GM06990 (cell line): ENCODE results near the gene FAM83D.

ENCODE experiments used
- DNase-seq: peaks from one replicate; pipeline ENCODE4 v3.0.0-alpha.2; 2011; ENCODE audit not compliant: insufficient read length; ENCODE audit errors: extremely low read depth
- H3K27me3 ChIP-seq: replicated peaks from 2 replicates; pipeline ENCODE4 v1.6.0; 2011; ENCODE audit warnings: low read length; ENCODE audit not compliant: control insufficient read depth, insufficient read depth
- H3K36me3 ChIP-seq: 2 replicates; pipeline ENCODE4 v1.5.1; 2011; ENCODE audit warnings: low read length; ENCODE audit not compliant: control insufficient read depth, insufficient read depth
- H3K4me3 ChIP-seq: replicated peaks from 2 replicates; pipeline ENCODE4 v1.5.1; 2011; ENCODE audit warnings: low read depth, mild to moderate bottlenecking, control low read depth, low read length
- TF ChIP-seq, protein P1 (sequence below): IDR thresholded peaks from 2 replicates; pipeline ENCODE4 v1.5.1; 2011; ENCODE audit warnings: low read length, control low read depth, mild to moderate bottlenecking, inconsistent platforms; ENCODE audit not compliant: insufficient read depth, poor library complexity, severe bottlenecking

Gene FAM83D

DNA sequence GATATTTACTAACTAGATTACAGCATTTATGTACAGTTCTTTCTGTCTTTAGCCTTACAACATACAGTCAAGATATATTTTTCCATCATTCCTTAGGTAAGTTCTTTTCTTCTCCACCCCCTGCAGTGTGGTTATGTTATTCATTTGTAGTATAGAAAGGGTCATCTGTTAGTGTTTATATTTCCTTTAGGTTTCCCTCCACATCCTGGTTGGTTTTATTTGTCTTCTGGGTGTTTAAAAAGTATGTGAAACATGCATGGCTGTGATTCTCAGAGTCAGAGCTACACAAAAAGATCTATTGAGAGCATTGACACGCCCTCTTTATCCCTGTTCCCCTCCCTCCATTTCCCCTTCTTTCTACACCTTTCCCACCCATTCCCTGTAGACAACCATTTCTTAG lies 56.1 kb downstream of the FAM83D start:
- no peaks in the 10 kb centered on the region; the same call in 1 of the 2 replicates for H3K36me3 ChIP-seq
- TF ChIP-seq, protein P1, sequence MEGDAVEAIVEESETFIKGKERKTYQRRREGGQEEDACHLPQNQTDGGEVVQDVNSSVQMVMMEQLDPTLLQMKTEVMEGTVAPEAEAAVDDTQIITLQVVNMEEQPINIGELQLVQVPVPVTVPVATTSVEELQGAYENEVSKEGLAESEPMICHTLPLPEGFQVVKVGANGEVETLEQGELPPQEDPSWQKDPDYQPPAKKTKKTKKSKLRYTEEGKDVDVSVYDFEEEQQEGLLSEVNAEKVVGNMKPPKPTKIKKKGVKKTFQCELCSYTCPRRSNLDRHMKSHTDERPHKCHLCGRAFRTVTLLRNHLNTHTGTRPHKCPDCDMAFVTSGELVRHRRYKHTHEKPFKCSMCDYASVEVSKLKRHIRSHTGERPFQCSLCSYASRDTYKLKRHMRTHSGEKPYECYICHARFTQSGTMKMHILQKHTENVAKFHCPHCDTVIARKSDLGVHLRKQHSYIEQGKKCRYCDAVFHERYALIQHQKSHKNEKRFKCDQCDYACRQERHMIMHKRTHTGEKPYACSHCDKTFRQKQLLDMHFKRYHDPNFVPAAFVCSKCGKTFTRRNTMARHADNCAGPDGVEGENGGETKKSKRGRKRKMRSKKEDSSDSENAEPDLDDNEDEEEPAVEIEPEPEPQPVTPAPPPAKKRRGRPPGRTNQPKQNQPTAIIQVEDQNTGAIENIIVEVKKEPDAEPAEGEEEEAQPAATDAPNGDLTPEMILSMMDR, result no peak
- no peak overlapping the region for H3K4me3 ChIP-seq
- DNase-seq, result no peak
- H3K27me3 ChIP-seq, result no peaks in the 10 kb centered on the region

GRCh38 chr20:38985060-38985459 lies 58.8 kb downstream of the FAM83D start:
- H3K27me3 ChIP-seq, result no peaks in the 10 kb centered on the region
- peaks cover 2% of the 10 kb centered on the region for H3K36me3 ChIP-seq
- H3K4me3 ChIP-seq, result no peak overlapping the region
- DNase-seq, result no peak
- TF ChIP-seq, protein P1, result no peak

- H3K27me3 ChIP-seq, result no peaks in the 10 kb centered on the region
- TF ChIP-seq, protein P1, result no peak
- no peak overlapping the region for H3K4me3 ChIP-seq
- H3K36me3 ChIP-seq, result peaks cover 2% of the 10 kb centered on the region
- no peak for DNase-seq
Measured at GRCh38 chr20:38985603-38986170, 59.5 kb downstream of the FAM83D start.

- TF ChIP-seq, protein P1, result peak; percentile 4
- H3K27me3 ChIP-seq, result no peaks in the 10 kb centered on the region
- peak; percentile 61 for DNase-seq
- no peak overlapping the region for H3K4me3 ChIP-seq
- peaks cover 2% of the 10 kb centered on the region for H3K36me3 ChIP-seq
Measured at GRCh38 chr20:38986663-38987062, 60.4 kb downstream of the FAM83D start.

DNA sequence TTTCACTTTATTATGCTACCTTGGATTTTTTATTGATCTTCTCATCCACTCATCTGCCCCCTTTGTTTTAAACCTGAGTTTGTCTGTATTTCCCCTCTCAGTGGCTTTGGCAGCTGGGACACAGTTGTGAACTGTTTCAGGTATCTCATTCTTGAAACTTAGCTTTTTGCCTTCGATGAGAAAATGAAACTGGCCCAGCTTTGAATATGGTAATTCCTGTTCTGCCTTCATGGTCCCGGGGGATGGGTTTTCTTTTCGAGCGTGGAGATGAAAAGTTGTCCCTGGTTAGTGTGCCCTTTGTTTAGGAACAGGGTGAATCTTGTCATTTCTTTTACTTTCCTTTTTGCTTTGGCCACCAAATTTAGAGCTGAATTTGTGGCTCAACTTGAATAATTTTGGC lies 61.6 kb downstream of the FAM83D start:
- Histone ChIP-seq H3K27me3 (no peaks in the 10 kb centered on the region), H3K4me3 (no peak overlapping the region), H3K36me3 (peaks cover 2% of the 10 kb centered on the region)
- DNase-seq, result peak; percentile 44
- TF ChIP-seq, protein P1, result no peak

- TF ChIP-seq, protein P1, result no peak
- no peak for DNase-seq
- H3K36me3 ChIP-seq, result peaks cover 2% of the 10 kb centered on the region; the same call in 1 of the 2 replicates
Measured at GRCh38 chr20:38990728-38991127, 64.5 kb downstream of the FAM83D start.

More at GRCh38 chr20:38990728-38991127, 64.5 kb downstream of the FAM83D start:
- no peaks in the 10 kb centered on the region for H3K27me3 ChIP-seq
- no peak overlapping the region for H3K4me3 ChIP-seq
